Epithelial cell of proximal tubule (primary cell): ENCODE data around the gene PCDH1. TPM values are rescaled to one million over a fixed set of nuclear protein-coding genes. Genes with fewer than 3 reads are reported as not detected.

Experiments
- DNase-seq: peaks from one replicate; pipeline ENCODE4 v3.0.0-alpha.2; 2011; ENCODE audit warnings: low read depth
- H3K4me3 ChIP-seq: 2 replicates; pipeline ENCODE4 v1.5.1; 2011; ENCODE audit warnings: low read depth, mild to moderate bottlenecking, low read length
- total RNA-seq: library from RNA; depleted of rRNA; stranded (reverse); fragments of >200 nt; gene quantifications from 2 replicates; pipeline ENCODE4 v1.2.3, GENCODE V29; 2015
- TF ChIP-seq, protein P1 (sequence below): conservative IDR thresholded peaks from 2 replicates; pipeline ENCODE4 v1.5.1; 2012; ENCODE audit warnings: low read depth, mild to moderate bottlenecking, low read length

The PCDH1 gene
- total RNA-seq, 1 donor from 2014 or later, result 17.4 TPM

DNA sequence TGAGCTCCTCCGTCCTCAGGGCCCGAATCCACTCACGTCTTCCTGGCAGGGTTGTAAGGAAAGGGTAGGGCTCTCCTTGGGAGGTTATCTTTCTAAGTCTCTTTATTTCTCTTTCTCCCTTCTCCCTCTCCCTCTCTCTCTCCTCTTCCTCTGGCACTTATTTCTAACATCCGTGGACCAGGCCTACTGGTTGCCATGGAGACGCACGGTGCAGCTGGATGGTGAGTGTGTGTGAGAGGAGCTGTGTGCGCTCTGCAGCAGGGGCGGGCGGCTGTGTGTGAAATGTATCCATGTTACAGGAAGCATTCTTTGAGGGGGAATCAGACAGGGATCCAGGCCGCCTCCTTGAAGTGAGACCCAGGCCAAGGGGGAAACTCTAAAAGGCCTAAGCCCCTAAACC, 32.2 kb downstream of the PCDH1 start:
- TF ChIP-seq, protein P1, sequence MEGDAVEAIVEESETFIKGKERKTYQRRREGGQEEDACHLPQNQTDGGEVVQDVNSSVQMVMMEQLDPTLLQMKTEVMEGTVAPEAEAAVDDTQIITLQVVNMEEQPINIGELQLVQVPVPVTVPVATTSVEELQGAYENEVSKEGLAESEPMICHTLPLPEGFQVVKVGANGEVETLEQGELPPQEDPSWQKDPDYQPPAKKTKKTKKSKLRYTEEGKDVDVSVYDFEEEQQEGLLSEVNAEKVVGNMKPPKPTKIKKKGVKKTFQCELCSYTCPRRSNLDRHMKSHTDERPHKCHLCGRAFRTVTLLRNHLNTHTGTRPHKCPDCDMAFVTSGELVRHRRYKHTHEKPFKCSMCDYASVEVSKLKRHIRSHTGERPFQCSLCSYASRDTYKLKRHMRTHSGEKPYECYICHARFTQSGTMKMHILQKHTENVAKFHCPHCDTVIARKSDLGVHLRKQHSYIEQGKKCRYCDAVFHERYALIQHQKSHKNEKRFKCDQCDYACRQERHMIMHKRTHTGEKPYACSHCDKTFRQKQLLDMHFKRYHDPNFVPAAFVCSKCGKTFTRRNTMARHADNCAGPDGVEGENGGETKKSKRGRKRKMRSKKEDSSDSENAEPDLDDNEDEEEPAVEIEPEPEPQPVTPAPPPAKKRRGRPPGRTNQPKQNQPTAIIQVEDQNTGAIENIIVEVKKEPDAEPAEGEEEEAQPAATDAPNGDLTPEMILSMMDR, result no peak
- H3K4me3 ChIP-seq, result no peak overlapping the region
- no peak for DNase-seq

- DNase-seq, result no peak
- no peak overlapping the region for H3K4me3 ChIP-seq
- TF ChIP-seq, protein P1, result no peak
Observed at GRCh38 chr5:141845371-141845851, 32.8 kb downstream of the PCDH1 start.

DNA sequence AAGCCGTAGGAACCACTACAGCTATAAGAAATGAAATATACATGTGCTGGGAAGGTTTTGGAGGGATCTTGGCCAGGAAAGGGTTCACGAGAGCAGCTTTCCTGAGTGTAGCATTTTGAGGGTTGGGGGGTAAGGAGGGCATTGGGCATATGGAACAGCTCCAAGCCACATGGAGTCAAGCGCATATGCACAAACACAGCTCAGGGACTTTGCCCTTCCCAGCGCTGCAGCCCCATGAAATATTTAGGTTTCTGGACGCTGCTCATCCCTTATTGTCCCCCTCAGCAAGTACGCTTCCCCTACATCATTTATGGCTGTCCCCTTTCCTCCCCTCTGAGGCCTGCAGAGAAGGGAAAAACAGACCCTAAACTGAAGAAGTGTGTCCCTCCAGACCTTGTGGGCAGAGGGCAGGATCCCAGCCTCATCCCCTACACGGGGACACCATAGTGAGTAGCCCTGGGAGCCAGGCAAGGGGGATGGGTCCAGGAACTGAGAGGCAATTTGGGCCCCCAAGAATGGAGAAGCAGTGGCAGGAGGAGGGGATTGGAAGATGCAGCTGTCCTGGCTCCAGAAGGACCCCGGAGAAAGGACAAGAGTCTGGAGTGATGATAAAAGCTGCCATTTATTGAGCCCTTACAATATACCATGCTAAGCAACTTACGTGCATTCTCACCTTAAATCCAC, 33.7 kb downstream of the PCDH1 start:
- DNase-seq, result no peak
- H3K4me3 ChIP-seq, result no peak overlapping the region
- TF ChIP-seq, protein P1, result no peak

DNA sequence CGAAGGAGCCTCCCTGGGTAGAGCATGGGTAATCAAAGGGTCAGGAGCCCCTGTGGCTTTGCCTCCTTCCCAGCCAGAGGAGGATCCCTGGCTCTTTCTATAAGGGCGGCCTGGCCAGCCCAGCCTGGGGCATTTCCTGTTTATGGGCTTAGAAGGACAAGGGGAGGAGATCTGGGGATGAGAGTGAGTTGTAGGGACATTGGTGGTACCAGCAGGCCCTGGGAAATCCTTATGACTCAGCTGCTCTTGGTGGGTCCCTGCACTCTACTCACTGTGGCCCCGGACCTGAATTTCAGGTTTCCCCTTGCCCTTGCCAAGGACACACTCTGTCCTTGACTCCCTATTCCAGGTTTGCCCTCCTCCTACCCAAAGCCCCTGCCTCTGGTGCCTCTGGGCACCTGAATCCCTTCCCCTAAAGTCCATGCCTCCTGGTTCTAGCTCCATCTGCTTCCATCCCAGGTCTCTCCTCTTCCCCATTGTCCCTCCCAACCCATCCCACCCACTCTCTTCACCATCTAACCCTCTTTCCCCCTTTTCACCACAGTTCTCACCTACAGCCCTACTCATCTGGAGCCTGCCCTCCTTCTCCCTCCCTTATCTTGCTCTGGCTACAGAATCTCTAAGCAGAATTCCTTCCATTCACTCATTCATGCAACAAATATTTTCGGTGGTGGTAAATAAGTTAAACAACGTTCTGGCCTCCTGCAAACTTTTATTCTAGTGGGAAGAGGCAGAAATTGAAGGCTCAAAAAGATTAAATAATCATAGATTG, 34.9 kb downstream of the PCDH1 start:
- TF ChIP-seq, protein P1, result no peak
- H3K4me3 ChIP-seq, result no peak overlapping the region
- no peak for DNase-seq

- TF ChIP-seq, protein P1, result no peak
- no peak overlapping the region for H3K4me3 ChIP-seq
- DNase-seq, result no peak
Observed at GRCh38 chr5:141841378-141842180, 36.6 kb downstream of the PCDH1 start.

DNA sequence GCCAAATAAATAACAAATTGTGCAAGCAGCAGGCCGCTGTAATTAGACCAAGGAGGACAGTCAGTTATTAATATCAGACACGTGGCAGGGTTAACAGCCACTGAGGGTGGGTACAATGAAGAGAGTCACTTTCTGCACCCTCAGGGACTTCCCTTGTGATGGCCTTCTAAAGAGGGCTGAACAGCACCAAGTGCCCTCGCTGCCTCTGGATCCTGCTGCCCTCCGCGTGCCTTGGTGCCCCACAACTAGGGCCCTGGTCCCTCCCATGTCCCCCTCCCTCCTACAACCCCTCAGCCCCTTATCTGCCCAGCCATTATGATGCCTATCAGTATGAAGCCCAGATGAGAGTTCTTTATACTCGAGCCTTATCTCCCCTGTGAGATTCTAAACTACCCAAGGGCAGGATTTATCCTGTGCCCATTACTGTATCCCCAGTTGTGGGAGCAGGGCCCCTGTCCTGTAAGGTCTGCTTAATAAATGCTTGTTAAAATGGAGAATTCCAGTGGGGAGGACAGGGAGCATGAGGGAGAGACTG, 37.3 kb downstream of the PCDH1 start:
- H3K4me3 ChIP-seq, result no peak overlapping the region
- no peak for DNase-seq
- TF ChIP-seq, protein P1, result no peak
